CD4-positive, alpha-beta memory T cell (primary cell): Measurements from ENCODE around the gene C4BPB. TPM values are rescaled to one million over a fixed set of nuclear protein-coding genes. Genes with fewer than 3 reads are reported as not detected.

Experiments used
- CTCF ChIA-PET: fragments of 350-600 bp; sonication (Branson Sonifier 250); formaldehyde crosslinking; loops from one replicate; lab custom pipeline; 2021; ENCODE audit warnings: inconsistent platforms; ENCODE audit not compliant: partially characterized antibody; lab: Charles Lee
- POLR2A ChIA-PET: fragments of 350-600 bp; sonication (Branson Sonifier 250); formaldehyde crosslinking; loops from one replicate; lab custom pipeline; 2021; ENCODE audit not compliant: partially characterized antibody; lab: Charles Lee
- DNase-seq, 5 donors: peaks; one replicate each; pipeline versions ENCODE4 v3.0.0 to v3.0.0-alpha.2; 2020 to 2022; ENCODE audit warnings: mixed read lengths in 1 of 5
- H3K27ac ChIP-seq: one replicate; pipeline ENCODE4 v1.7.0; 2013; ENCODE audit warnings: low read depth, low read length
- H3K27me3 ChIP-seq: 2 replicates; pipeline ENCODE4 v1.7.0; 2013; ENCODE audit warnings: mild to moderate bottlenecking, low read length, moderate library complexity; ENCODE audit not compliant: insufficient read depth
- H3K36me3 ChIP-seq: 2 replicates; pipeline ENCODE4 v1.7.0; 2013; ENCODE audit warnings: mild to moderate bottlenecking, low read length, moderate library complexity; ENCODE audit not compliant: insufficient read depth
- H3K4me1 ChIP-seq: 2 replicates; pipeline ENCODE4 v1.7.0; 2013; ENCODE audit warnings: mild to moderate bottlenecking, low read length, moderate library complexity; ENCODE audit not compliant: insufficient read depth
- H3K4me3 ChIP-seq, 2 donors: one replicate each; pipeline ENCODE4 v1.7.0; 2013; ENCODE audit warnings: low read length in 2 of 2, mild to moderate bottlenecking in 1 of 2
- H3K9me3 ChIP-seq, 2 donors: one replicate each; pipeline ENCODE4 v1.7.0; 2013; ENCODE audit warnings: low read length in 2 of 2, control low read depth in 1 of 2; ENCODE audit not compliant: control insufficient read depth in 1 of 2
- H3K27ac Mint-ChIP-seq, 7 donors: one replicate each; pipeline ENCODE4 v1.8.0; 2020 to 2021; ENCODE audit warnings: mixed read lengths in 7 of 7, mild to moderate bottlenecking in 6 of 7, inconsistent platforms in 3 of 7, moderate library complexity in 3 of 7
- H3K27me3 Mint-ChIP-seq, 2 donors: one replicate each; pipeline ENCODE4 v1.8.0; 2020 to 2021; ENCODE audit warnings: mixed read lengths in 2 of 2
- H3K36me3 Mint-ChIP-seq, 2 donors: one replicate each; pipeline ENCODE4 v1.8.0; 2020 to 2021; ENCODE audit warnings: mixed read lengths in 2 of 2, inconsistent platforms in 1 of 2, mild to moderate bottlenecking in 1 of 2
- H3K4me1 Mint-ChIP-seq, 4 donors: one replicate each; pipeline ENCODE4 v1.8.0; 2020 to 2021; ENCODE audit warnings: mixed read lengths in 4 of 4, mild to moderate bottlenecking in 1 of 4
- H3K4me3 Mint-ChIP-seq, 8 donors: one replicate each; pipeline ENCODE4 v1.8.0; 2020 to 2021; ENCODE audit warnings: mixed read lengths in 8 of 8, mild to moderate bottlenecking in 7 of 8, moderate library complexity in 6 of 8, inconsistent platforms in 3 of 8
- H3K9me3 Mint-ChIP-seq, 8 donors: one replicate each; pipeline ENCODE4 v1.8.0; 2020 to 2021; ENCODE audit warnings: mixed read lengths in 8 of 8, mild to moderate bottlenecking in 5 of 8, inconsistent platforms in 3 of 8, moderate library complexity in 1 of 8
- intact Hi-C: fragments of 100-400 bp; cut with micrococcal nuclease; formaldehyde crosslinking; loops from one replicate; pipeline ENCODE4 v1.15.1; 2023
- polyA plus RNA-seq, 2 donors: library from polyadenylated mRNA; unstranded; fragments of 300-500 nt; fragmentation: Illumina TruSeq; gene quantifications; one replicate each; pipeline ENCODE4 v1.2.3, GENCODE V29; 2021
- total RNA-seq, 2 experiments: library from RNA; stranded (reverse); gene quantifications; one replicate each; pipeline ENCODE4 v1.2.3, GENCODE V29; 2021

The C4BPB gene
- total and polyA plus RNA-seq, 4 experiments from 2014 or later = 0.35 to 0.90 TPM; not detected in 2

DNA sequence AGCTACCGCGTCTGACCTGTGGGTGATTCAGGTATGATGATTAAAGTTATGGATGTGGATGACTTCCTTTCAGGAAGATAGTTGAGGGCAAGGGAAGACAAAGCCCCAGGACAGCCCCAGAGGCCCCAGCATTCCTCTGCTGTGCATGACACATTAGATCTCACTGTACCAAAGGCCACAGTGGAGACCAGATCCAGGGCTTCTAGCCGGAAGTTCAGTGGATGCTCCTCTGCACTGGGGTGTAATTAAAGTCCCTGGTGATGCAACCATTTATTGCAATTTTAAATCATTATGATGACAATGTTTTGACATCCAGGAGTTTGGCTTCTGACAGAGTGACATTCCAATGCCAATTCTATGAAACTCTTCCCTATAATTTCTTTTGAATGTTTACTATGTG lies 20.3 kb downstream of the C4BPB start:
- no peaks in the 10 kb centered on the region for H3K36me3 Mint-ChIP-seq
- Histone ChIP-seq H3K4me3 (no peak overlapping the region), H3K9me3 (no peaks in the 10 kb centered on the region), H3K36me3 (no peaks in the 10 kb centered on the region), H3K27me3 (no peaks in the 10 kb centered on the region), H3K4me1 (no peaks in the 10 kb centered on the region), H3K27ac (no peak overlapping the region)
- POLR2A ChIA-PET = no interaction called here
- peaks cover 16 to 31% of the 10 kb centered on the region in 2 donors for H3K27me3 Mint-ChIP-seq
- CTCF ChIA-PET = no interaction called here
- DNase-seq = no peak
- H3K4me1 Mint-ChIP-seq = no peaks in the 10 kb centered on the region
- no peaks in the 10 kb centered on the region for H3K9me3 Mint-ChIP-seq
- no peak overlapping the region for H3K4me3 Mint-ChIP-seq
- intact Hi-C loops = no loop called here
- H3K27ac Mint-ChIP-seq = no peak overlapping the region

DNA sequence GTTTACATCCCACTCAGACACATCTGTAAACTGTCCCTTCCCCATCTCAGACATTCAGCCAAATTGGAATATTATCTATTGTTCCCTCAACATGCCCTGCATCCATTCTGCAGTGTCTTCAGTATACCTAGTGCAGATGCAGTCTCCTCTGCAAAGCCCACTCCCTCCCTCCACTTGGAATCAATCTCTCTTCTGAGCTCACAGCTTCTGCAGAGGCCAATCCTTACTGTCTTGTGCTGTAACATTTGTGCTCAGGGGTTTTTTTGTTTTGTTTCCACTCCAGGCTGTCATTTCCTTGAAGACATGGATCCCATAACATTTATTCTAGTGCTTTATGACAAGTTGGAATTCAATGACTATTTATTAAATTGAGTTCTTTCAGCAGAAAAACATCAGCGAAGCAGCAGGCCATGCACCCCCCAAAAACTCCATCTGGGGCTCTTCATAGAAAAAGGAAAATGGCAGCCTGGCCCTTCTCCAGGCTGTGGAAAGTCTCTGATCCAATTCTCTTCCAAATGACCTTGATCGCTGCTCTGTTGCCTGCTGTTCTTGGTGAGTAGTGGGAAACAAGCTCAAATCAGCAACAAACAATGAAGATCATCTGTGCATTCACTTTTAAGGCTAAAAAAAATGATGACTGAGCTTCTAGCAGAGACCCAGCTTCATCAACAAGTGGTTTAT lies 24.1 kb downstream of the C4BPB start:
- Mint-ChIP-seq H3K9me3 (no peaks in the 10 kb centered on the region), H3K27ac (no peak overlapping the region), H3K4me3 (no peak overlapping the region), H3K36me3 (no peaks in the 10 kb centered on the region), H3K27me3 (peaks cover 16 to 30% of the 10 kb centered on the region in 2 donors), H3K4me1 (no peaks in the 10 kb centered on the region)
- H3K36me3 ChIP-seq = no peaks in the 10 kb centered on the region
- no peak for DNase-seq
- CTCF ChIA-PET = no interaction called here
- no peaks in the 10 kb centered on the region for H3K27me3 ChIP-seq
- H3K27ac ChIP-seq = no peak overlapping the region
- no peak overlapping the region for H3K4me3 ChIP-seq
- intact Hi-C loops = no loop called here
- no peaks in the 10 kb centered on the region for H3K9me3 ChIP-seq
- POLR2A ChIA-PET = no interaction called here
- no peaks in the 10 kb centered on the region for H3K4me1 ChIP-seq

DNA sequence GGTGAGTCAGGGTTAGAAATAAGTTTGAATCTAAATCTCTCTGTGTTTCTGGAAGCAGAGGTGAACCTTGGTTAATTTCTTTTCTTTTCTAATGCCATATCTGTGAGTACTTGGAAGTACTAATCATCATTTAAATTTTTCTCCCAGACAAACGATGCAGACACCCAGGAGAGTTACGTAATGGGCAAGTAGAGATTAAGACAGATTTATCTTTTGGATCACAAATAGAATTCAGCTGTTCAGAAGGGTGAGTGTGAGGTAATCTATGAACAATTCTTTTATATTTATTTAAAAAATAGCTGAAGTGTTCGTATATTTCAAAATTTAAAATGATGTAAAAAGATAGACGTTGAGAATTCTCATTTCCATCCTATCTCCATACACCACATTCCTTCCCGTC lies 26.6 kb downstream of the C4BPB start:
- Mint-ChIP-seq H3K36me3 (no peaks in the 10 kb centered on the region), H3K27ac (no peak overlapping the region), H3K27me3 (peaks cover 5 to 21% of the 10 kb centered on the region in 2 donors), H3K9me3 (no peaks in the 10 kb centered on the region), H3K4me1 (no peaks in the 10 kb centered on the region), H3K4me3 (no peak overlapping the region)
- H3K36me3 ChIP-seq = no peaks in the 10 kb centered on the region
- intact Hi-C loops = no loop called here
- no peak overlapping the region for H3K27ac ChIP-seq
- no peaks in the 10 kb centered on the region for H3K27me3 ChIP-seq
- POLR2A ChIA-PET = no interaction called here
- H3K4me3 ChIP-seq = no peak overlapping the region
- DNase-seq = no peak
- CTCF ChIA-PET = no interaction called here
- H3K4me1 ChIP-seq = no peaks in the 10 kb centered on the region
- H3K9me3 ChIP-seq = no peaks in the 10 kb centered on the region

DNA sequence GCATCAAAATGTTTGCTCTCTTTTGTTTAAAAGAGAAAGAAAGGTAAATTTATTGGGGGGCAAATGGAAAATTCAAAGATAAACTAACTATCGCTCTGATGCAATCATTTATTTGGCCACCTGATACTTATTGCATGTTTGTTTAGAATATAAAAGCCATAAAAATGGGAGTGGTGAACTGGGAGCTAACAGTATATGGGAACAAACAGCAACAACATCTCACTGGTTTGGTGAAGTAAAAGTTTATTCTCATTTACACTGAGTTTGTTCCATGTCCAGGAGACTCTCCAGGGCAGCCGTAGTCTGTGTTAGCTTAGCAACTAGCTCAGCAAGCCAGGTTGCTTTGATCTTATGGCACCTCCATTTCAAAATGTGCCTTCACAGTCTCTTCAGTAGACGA lies 35.7 kb downstream of the C4BPB start:
- POLR2A ChIA-PET = no interaction called here
- Mint-ChIP-seq H3K4me1 (no peaks in the 10 kb centered on the region), H3K27ac (no peak overlapping the region), H3K27me3 (peaks cover 13 to 14% of the 10 kb centered on the region in 2 donors), H3K4me3 (no peak overlapping the region), H3K36me3 (peaks cover 0 to 9% of the 10 kb centered on the region in 2 donors), H3K9me3 (peaks cover 3 to 36% (median 26%) of the 10 kb centered on the region in 8 donors)
- Histone ChIP-seq H3K4me3 (no peak overlapping the region), H3K4me1 (no peaks in the 10 kb centered on the region), H3K36me3 (no peaks in the 10 kb centered on the region), H3K27ac (no peak overlapping the region), H3K9me3 (peaks cover 0 to 10% of the 10 kb centered on the region in 2 donors), H3K27me3 (no peaks in the 10 kb centered on the region)
- no peak for DNase-seq
- intact Hi-C loops = no loop called here
- CTCF ChIA-PET = no interaction called here

DNA sequence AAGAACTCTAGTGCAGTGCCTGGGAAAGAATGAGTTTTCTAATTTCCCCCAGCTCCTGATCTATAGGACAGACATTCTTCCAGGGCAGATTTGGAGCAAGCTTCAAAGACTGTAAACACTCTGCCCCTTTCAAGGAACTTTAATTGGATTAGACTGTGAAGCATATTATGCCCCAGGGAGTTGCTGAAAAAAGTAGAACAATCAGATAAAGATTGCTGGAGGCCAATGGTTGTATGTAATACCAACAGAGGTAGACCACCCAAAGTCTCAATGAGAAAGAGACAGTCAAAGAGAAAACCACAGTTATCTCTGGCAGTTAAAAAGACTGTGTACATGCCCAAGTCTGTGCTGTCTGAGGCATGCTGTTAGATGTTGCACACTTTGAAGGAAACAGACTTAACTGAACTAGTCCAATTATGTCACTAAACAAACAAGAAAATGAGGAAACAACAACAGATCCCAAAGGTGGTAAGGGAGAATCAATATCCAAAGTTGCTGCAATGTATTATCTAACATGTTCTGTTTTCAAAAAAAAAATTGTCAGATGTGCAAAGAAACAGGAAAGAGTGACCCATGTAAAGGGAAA lies 39.8 kb downstream of the C4BPB start:
- H3K9me3 ChIP-seq = peaks cover 0 to 10% of the 10 kb centered on the region in 2 donors
- H3K27ac ChIP-seq = no peak overlapping the region
- Mint-ChIP-seq H3K4me1 (no peaks in the 10 kb centered on the region), H3K4me3 (no peak overlapping the region), H3K9me3 (peaks cover 3 to 52% (median 40%) of the 10 kb centered on the region in 8 donors), H3K36me3 (peaks cover 0 to 9% of the 10 kb centered on the region in 2 donors), H3K27me3 (peaks cover 10 to 11% of the 10 kb centered on the region in 2 donors), H3K27ac (no peak overlapping the region)
- H3K27me3 ChIP-seq = no peaks in the 10 kb centered on the region
- ChIA-PET CTCF (interaction anchor here (0.9 kb wide), 1 partner anchor 278 kb away, joined by 3 read pairs; no protein-coding TSS in a partner anchor), POLR2A (no interaction called here)
- no peaks in the 10 kb centered on the region for H3K4me1 ChIP-seq
- no peak for DNase-seq
- H3K4me3 ChIP-seq = no peak overlapping the region
- no peaks in the 10 kb centered on the region for H3K36me3 ChIP-seq
- intact Hi-C loops = no loop called here

DNA sequence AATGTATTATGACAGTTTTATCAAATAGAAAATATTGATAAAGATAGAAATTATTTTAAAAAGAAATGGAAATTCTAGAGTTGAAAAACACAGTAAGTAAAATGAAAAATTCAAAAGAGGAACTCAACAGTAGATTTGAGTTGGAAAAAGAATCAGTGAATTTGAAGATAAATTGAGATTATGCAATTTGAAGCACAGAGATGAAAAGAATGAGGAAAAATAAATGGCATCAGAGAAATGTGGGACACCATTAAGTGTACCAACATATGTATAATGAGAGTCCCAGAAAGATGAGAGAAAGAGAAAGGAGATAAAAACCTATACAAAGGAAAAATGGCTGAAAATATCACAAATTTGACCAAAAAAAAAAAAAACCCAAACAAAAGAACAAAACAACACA lies 40.4 kb downstream of the C4BPB start:
- no peak overlapping the region for H3K4me3 Mint-ChIP-seq
- DNase-seq = no peak
- H3K36me3 ChIP-seq = no peaks in the 10 kb centered on the region
- POLR2A ChIA-PET = no interaction called here
- intact Hi-C loops = no loop called here
- H3K36me3 Mint-ChIP-seq = peaks cover 0 to 8% of the 10 kb centered on the region in 2 donors
- H3K9me3 ChIP-seq = peaks cover 0 to 10% of the 10 kb centered on the region in 2 donors
- no peak overlapping the region for H3K27ac Mint-ChIP-seq
- H3K9me3 Mint-ChIP-seq = peaks cover 3 to 52% (median 40%) of the 10 kb centered on the region in 8 donors
- H3K27me3 Mint-ChIP-seq = peaks cover 8 to 10% of the 10 kb centered on the region in 2 donors
- H3K4me1 ChIP-seq = no peaks in the 10 kb centered on the region
- CTCF ChIA-PET = no interaction called here
- no peak overlapping the region for H3K27ac ChIP-seq
- no peaks in the 10 kb centered on the region for H3K27me3 ChIP-seq
- H3K4me3 ChIP-seq = no peak overlapping the region
- no peaks in the 10 kb centered on the region for H3K4me1 Mint-ChIP-seq

DNA sequence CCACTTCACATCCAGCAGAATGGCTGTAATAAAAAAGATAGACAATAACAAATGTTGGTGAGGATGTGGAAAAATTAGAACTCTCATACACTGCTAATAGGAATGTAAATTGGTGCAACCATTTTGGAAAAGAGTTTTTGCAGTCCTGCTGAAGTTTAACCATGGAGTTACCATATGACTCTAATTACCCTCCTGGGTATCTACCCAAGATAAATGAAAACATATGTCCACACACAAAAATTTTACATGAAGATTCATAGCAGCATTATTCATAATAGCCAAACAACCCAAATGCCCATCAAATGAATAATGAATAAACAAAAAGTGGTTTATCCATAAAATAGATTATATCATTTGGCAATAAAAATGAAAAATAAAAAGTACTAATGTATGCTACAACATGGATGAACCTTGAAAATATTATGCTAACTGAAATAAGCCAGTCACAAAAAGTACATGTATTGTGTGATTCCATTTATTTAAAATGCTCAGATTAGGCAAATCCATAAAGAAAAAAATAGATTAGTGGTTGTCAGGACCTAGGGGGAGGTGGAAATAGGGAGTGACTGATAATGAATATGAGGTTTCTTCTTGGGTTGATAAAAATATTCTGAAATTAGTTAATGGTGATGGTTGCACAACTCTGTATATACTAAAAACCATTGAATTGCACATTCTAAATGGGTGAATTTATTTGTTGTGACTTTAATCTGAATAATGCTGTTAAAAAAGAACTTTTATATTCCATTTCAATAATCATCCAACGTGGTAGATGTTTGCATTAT lies 41.8 kb downstream of the C4BPB start:
- ChIA-PET CTCF (no interaction called here), POLR2A (no interaction called here)
- no peak for DNase-seq
- no peaks in the 10 kb centered on the region for H3K4me1 Mint-ChIP-seq
- H3K36me3 Mint-ChIP-seq = peaks cover 0 to 5% of the 10 kb centered on the region in 2 donors
- Histone ChIP-seq H3K27me3 (no peaks in the 10 kb centered on the region), H3K9me3 (peaks cover 0 to 10% of the 10 kb centered on the region in 2 donors), H3K4me1 (no peaks in the 10 kb centered on the region), H3K27ac (no peak overlapping the region), H3K36me3 (no peaks in the 10 kb centered on the region), H3K4me3 (no peak overlapping the region)
- no peak overlapping the region for H3K27ac Mint-ChIP-seq
- H3K9me3 Mint-ChIP-seq = peaks cover 3 to 47% (median 38%) of the 10 kb centered on the region in 8 donors
- intact Hi-C loops = no loop called here
- H3K4me3 Mint-ChIP-seq = no peak overlapping the region
- peaks cover under 1 to 4% of the 10 kb centered on the region in 2 donors for H3K27me3 Mint-ChIP-seq
